Suppressor macrophage treated with lipopolysaccharide for 1 hour (primary cell): Measurements from ENCODE around the gene CRAT.

ENCODE experiments used
- DNase-seq, 3 donors: peaks; one replicate each; pipeline ENCODE4 v3.0.0-alpha.2; 2020 to 2022

Gene CRAT

GRCh38 chr9:129080601-129081387 lies 29.8 kb downstream of the CRAT start, which contains the start of gene DOLPP1:
TSS of gene DOLPP1 (plus strand) at chr9:129081111. CDS start at chr9:129081132, 21 bp downstream.
- DNase-seq, result peak; percentile 99 to 100 (median 100)

GRCh38 chr9:129080298-129080600 lies 30.3 kb downstream of the CRAT start:
- no peak for DNase-seq

- no peak for DNase-seq
These were observed 30.8 kb downstream of the CRAT start for GRCh38 chr9:129079829-129080228.

GRCh38 chr9:129078691-129079503 lies 31.7 kb downstream of the CRAT start:
- no peak for DNase-seq

GRCh38 chr9:129077236-129077635 lies 33.4 kb downstream of the CRAT start:
- DNase-seq, result no peak

GRCh38 chr9:129076640-129077037 lies 34.0 kb downstream of the CRAT start:
- no peak for DNase-seq

- DNase-seq, result no peak
These were observed 34.5 kb downstream of the CRAT start for GRCh38 chr9:129075996-129076639.

- no peak for DNase-seq
These were observed 36.5 kb downstream of the CRAT start for GRCh38 chr9:129074106-129074505.

GRCh38 chr9:129073404-129073803 lies 37.2 kb downstream of the CRAT start:
- no peak for DNase-seq

GRCh38 chr9:129072171-129072570 lies 38.4 kb downstream of the CRAT start:
- DNase-seq, result no peak

GRCh38 chr9:129071526-129072126 lies 39.0 kb downstream of the CRAT start:
- DNase-seq, result no peak

GRCh38 chr9:129070696-129071525 lies 39.7 kb downstream of the CRAT start:
- no peak for DNase-seq

- no peak for DNase-seq
These were observed 40.5 kb downstream of the CRAT start for GRCh38 chr9:129069862-129070641.

GRCh38 chr9:129068990-129069861 lies 41.4 kb downstream of the CRAT start:
- peak; percentile 87 to 90 (median 89) for DNase-seq

- no peak for DNase-seq
These were observed 42.5 kb downstream of the CRAT start for GRCh38 chr9:129068110-129068509.

GRCh38 chr9:129064499-129064908 lies 46.1 kb downstream of the CRAT start:
- DNase-seq, result no peak

- no peak for DNase-seq
These were observed 47.5 kb downstream of the CRAT start for GRCh38 chr9:129063061-129063460.

GRCh38 chr9:129060991-129061390 lies 49.6 kb downstream of the CRAT start:
- no peak for DNase-seq

- DNase-seq, result no peak
These were observed 50.5 kb downstream of the CRAT start for GRCh38 chr9:129059796-129060785.
